Measurements from ENCODE around the gene PDK2.

The PDK2 gene

GRCh38 chr17:50102164-50102991 is 7.2 kb downstream of the PDK2 start:
- DNase-seq = no peak

GRCh38 chr17:50103252-50103651 is 8.1 kb downstream of the PDK2 start:
- DNase-seq = no peak

GRCh38 chr17:50103941-50104340 is 8.8 kb downstream of the PDK2 start:
- no peak for DNase-seq

- no peak for DNase-seq
These were observed 10.7 kb downstream of the PDK2 start for GRCh38 chr17:50105811-50106210.

GRCh38 chr17:50106393-50107131 is 11.4 kb downstream of the PDK2 start:
- no peak for DNase-seq

- no peak for DNase-seq
These were observed 12.8 kb downstream of the PDK2 start for GRCh38 chr17:50107790-50108414.

GRCh38 chr17:50108556-50108955 is 13.4 kb downstream of the PDK2 start:
- no peak for DNase-seq

- DNase-seq = no peak
These were observed 14.1 kb downstream of the PDK2 start for GRCh38 chr17:50109207-50109606.

- no peak for DNase-seq
These were observed 14.6 kb downstream of the PDK2 start for GRCh38 chr17:50109785-50110184.

GRCh38 chr17:50110591-50111349 is 15.6 kb downstream of the PDK2 start:
- DNase-seq = no peak

- peak; percentile 80 for DNase-seq
These were observed 16.8 kb downstream of the PDK2 start for GRCh38 chr17:50111673-50112655.

GRCh38 chr17:50112694-50113093 is 17.5 kb downstream of the PDK2 start:
- DNase-seq = no peak

GRCh38 chr17:50113624-50114320 is 18.6 kb downstream of the PDK2 start:
- DNase-seq = no peak

- no peak for DNase-seq
These were observed 19.2 kb downstream of the PDK2 start for GRCh38 chr17:50114401-50114800.

- DNase-seq = peak; percentile 94
These were observed 19.8 kb downstream of the PDK2 start for GRCh38 chr17:50114849-50115357.

GRCh38 chr17:50115756-50116155 is 20.6 kb downstream of the PDK2 start:
- DNase-seq = no peak

GRCh38 chr17:50117202-50118051 is 22.3 kb downstream of the PDK2 start:
- no peak for DNase-seq

- DNase-seq = no peak
These were observed 23.1 kb downstream of the PDK2 start for GRCh38 chr17:50118076-50118827.

GRCh38 chr17:50118828-50119218 is 23.7 kb downstream of the PDK2 start:
- no peak for DNase-seq

Measured in NCI-H1694 treated with DMSO at 0.1 percent for 48 hours (cell line).